WTC11 (cell line): ENCODE measurements around the gene PKD2L1. TPM values are rescaled to one million over a fixed set of nuclear protein-coding genes. Genes with fewer than 3 reads are reported as not detected.

ENCODE experiments used
- ATAC-seq: fragments of 200-7000 bp; cut with Tn5 transposase; 2 replicates; pipeline ENCODE4 v1.10.0; 2021; ENCODE audit warnings: mild to moderate bottlenecking, moderate library complexity
- CTCF ChIA-PET: fragments of 300-600 bp; sonication (Branson Sonifier 250); formaldehyde crosslinking; loops from one replicate; lab custom pipeline; 2021; ENCODE audit warnings: antibody characterized with exemption; lab: Charles Lee
- POLR2A ChIA-PET: fragments of 350-600 bp; sonication (Branson Sonifier 250); formaldehyde crosslinking; loops from one replicate; lab custom pipeline; 2021; ENCODE audit warnings: antibody characterized with exemption; lab: Charles Lee
- DNase-seq: peaks from one replicate; pipeline ENCODE4 v3.0.0; 2021; ENCODE audit warnings: low spot score
- H3K27ac Mint-ChIP-seq: 2 replicates; pipeline ENCODE4 v1.8.0; 2021; ENCODE audit warnings: mixed read lengths
- H3K27me3 Mint-ChIP-seq: 2 replicates; pipeline ENCODE4 v1.8.0; 2021; ENCODE audit warnings: low read depth, mild to moderate bottlenecking, moderate library complexity, mixed read lengths
- H3K36me3 Mint-ChIP-seq: 2 replicates; pipeline ENCODE4 v1.8.0; 2021; ENCODE audit warnings: mixed read lengths
- H3K4me1 Mint-ChIP-seq: 2 replicates; pipeline ENCODE4 v1.8.0; 2022; ENCODE audit warnings: mixed read lengths
- H3K4me3 Mint-ChIP-seq: 2 replicates; pipeline ENCODE4 v1.8.0; 2021; ENCODE audit warnings: mild to moderate bottlenecking, moderate library complexity, mixed read lengths
- H3K9me3 Mint-ChIP-seq: 2 replicates; pipeline ENCODE4 v1.8.0; 2021; ENCODE audit warnings: mixed read lengths
- ATF1 ChIP-seq: sonication (generic); formaldehyde crosslinking; IDR thresholded peaks from 2 replicates; pipeline ENCODE4 v1.8.1; 2023; ENCODE audit warnings: mild to moderate bottlenecking, moderate library complexity, missing genetic modification reagents
- CREB1 ChIP-seq: sonication (generic); formaldehyde crosslinking; IDR thresholded peaks from 2 replicates; pipeline ENCODE4 v1.8.0; 2023; ENCODE audit warnings: mild to moderate bottlenecking, missing genetic modification reagents
- E2F1 ChIP-seq: sonication (generic); formaldehyde crosslinking; IDR thresholded peaks from 2 replicates; pipeline ENCODE4 v1.8.0; 2022; ENCODE audit warnings: mild to moderate bottlenecking, missing genetic modification reagents
- ELF4 ChIP-seq: sonication (generic); formaldehyde crosslinking; IDR thresholded peaks from 2 replicates; pipeline ENCODE4 v1.8.1; 2022; ENCODE audit warnings: low read depth, mild to moderate bottlenecking, moderate library complexity, missing genetic modification reagents
- FOXP1 ChIP-seq: sonication (generic); formaldehyde crosslinking; IDR thresholded peaks from 2 replicates; pipeline ENCODE4 v1.8.0; 2022; ENCODE audit warnings: missing genetic modification reagents, mild to moderate bottlenecking, moderate library complexity, borderline replicate concordance
- JAZF1 ChIP-seq: fragments of 250-450 bp; sonication (Bioruptor Pico); IDR thresholded peaks from 2 replicates; pipeline ENCODE4 v1.9.0; 2021; ENCODE audit warnings: moderate library complexity, mild to moderate bottlenecking, inconsistent platforms
- MXD4 ChIP-seq: fragments of 250-450 bp; sonication (Bioruptor Pico); IDR thresholded peaks from 2 replicates; pipeline ENCODE4 v1.8.0; 2021; ENCODE audit warnings: mild to moderate bottlenecking, moderate library complexity, borderline replicate concordance
- NFATC4 ChIP-seq: fragments of 250-450 bp; sonication (Bioruptor Pico); IDR thresholded peaks from 2 replicates; pipeline ENCODE4 v1.9.0; 2021; ENCODE audit warnings: mild to moderate bottlenecking
- NFYB ChIP-seq: sonication (generic); formaldehyde crosslinking; conservative IDR thresholded peaks from 2 replicates; pipeline ENCODE4 v1.8.0; 2022; ENCODE audit warnings: low read depth, missing genetic modification reagents
- RELA ChIP-seq: sonication (generic); formaldehyde crosslinking; IDR thresholded peaks from 2 replicates; pipeline ENCODE4 v1.8.1; 2022; ENCODE audit warnings: missing genetic modification reagents, mild to moderate bottlenecking, borderline replicate concordance
- SMAD3 ChIP-seq: sonication (generic); formaldehyde crosslinking; IDR thresholded peaks from 2 replicates; pipeline ENCODE4 v1.8.0; 2022; ENCODE audit warnings: missing genetic modification reagents, mild to moderate bottlenecking, borderline replicate concordance
- SP1 ChIP-seq: sonication (generic); formaldehyde crosslinking; conservative IDR thresholded peaks from 2 replicates; pipeline ENCODE4 v1.8.1; 2022; ENCODE audit warnings: missing genetic modification reagents
- TCF7 ChIP-seq: sonication (generic); formaldehyde crosslinking; IDR thresholded peaks from 2 replicates; pipeline ENCODE4 v1.8.0; 2022; ENCODE audit warnings: mild to moderate bottlenecking, low read depth, missing genetic modification reagents, moderate library complexity
- ZNF396 ChIP-seq: fragments of 250-450 bp; sonication (Bioruptor Pico); IDR thresholded peaks from 2 replicates; pipeline ENCODE4 v1.8.0; 2021; ENCODE audit warnings: mild to moderate bottlenecking, moderate library complexity, borderline replicate concordance
- ZNF512 ChIP-seq: sonication (generic); formaldehyde crosslinking; IDR thresholded peaks from 2 replicates; pipeline ENCODE4 v1.8.1; 2022; ENCODE audit warnings: missing genetic modification reagents, borderline replicate concordance
- total RNA-seq: library from RNA; stranded (reverse); gene quantifications from 3 replicates; pipeline ENCODE4 v1.2.3, GENCODE V29; 2021
- TF ChIP-seq, protein P1 (sequence below): sonication (generic); formaldehyde crosslinking; IDR thresholded peaks from 2 replicates; pipeline ENCODE4 v1.8.1; 2023; ENCODE audit warnings: mild to moderate bottlenecking, missing genetic modification reagents
- TF ChIP-seq, protein P2 (sequence below): sonication (generic); formaldehyde crosslinking; IDR thresholded peaks from 2 replicates; pipeline ENCODE4 v1.8.0; 2023; ENCODE audit warnings: missing genetic modification reagents
- TF ChIP-seq, protein P3 (sequence below): sonication (generic); formaldehyde crosslinking; IDR thresholded peaks from 2 replicates; pipeline ENCODE4 v1.8.1; 2023; ENCODE audit warnings: mild to moderate bottlenecking, missing genetic modification reagents, moderate library complexity
- TF ChIP-seq, protein P4 (sequence below): sonication (generic); formaldehyde crosslinking; IDR thresholded peaks from 2 replicates; pipeline ENCODE4 v1.8.1; 2022; ENCODE audit warnings: low read depth, missing genetic modification reagents, borderline replicate concordance
- TF ChIP-seq, protein P5 (sequence below): fragments of 250-450 bp; sonication (Bioruptor Pico); IDR thresholded peaks from 2 replicates; pipeline ENCODE4 v1.9.0; 2021; ENCODE audit warnings: mild to moderate bottlenecking

PKD2L1 gene
- total RNA-seq, 1 experiment from 2014 or later = not detected

DNA sequence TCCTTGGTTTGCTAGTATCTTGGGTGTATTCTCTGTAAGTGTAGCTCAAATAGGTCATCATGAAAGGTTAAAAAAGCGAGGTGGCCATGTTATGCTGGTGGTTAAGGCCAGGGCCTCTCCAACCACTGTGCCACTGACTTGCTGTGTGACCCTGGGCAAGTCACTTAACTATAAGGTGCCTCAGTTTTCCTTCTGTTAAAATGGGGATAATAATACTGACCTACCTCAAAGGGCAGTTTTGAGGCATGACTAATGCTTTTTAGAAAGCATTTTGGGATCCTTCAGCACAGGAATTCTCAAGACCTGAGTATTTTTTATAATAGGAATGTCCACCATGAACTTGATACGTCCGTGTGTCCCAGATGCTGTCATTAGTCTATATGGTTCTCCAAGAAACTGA lies 34.1 kb upstream of the PKD2L1 start (continued):
- TF ChIP-seq ATF1 (CRISPR knock-in tag) = no peak
- TF ChIP-seq ELF4 (CRISPR knock-in tag) = no peak
- TF ChIP-seq E2F1 (CRISPR knock-in tag) = no peak
- no peak for TF ChIP-seq NFYB (CRISPR knock-in tag)
- TF ChIP-seq SP1 (CRISPR knock-in tag) = no peak
- no peak for TF ChIP-seq RELA (CRISPR knock-in tag)
- TF ChIP-seq SMAD3 (CRISPR knock-in tag) = no peak
- TF ChIP-seq ZNF396 (CRISPR knock-in tag) = no peak
- TF ChIP-seq MXD4 = no peak
- TF ChIP-seq, protein P1, sequence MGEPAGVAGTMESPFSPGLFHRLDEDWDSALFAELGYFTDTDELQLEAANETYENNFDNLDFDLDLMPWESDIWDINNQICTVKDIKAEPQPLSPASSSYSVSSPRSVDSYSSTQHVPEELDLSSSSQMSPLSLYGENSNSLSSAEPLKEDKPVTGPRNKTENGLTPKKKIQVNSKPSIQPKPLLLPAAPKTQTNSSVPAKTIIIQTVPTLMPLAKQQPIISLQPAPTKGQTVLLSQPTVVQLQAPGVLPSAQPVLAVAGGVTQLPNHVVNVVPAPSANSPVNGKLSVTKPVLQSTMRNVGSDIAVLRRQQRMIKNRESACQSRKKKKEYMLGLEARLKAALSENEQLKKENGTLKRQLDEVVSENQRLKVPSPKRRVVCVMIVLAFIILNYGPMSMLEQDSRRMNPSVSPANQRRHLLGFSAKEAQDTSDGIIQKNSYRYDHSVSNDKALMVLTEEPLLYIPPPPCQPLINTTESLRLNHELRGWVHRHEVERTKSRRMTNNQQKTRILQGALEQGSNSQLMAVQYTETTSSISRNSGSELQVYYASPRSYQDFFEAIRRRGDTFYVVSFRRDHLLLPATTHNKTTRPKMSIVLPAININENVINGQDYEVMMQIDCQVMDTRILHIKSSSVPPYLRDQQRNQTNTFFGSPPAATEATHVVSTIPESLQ = no peak
- TF ChIP-seq, protein P2, sequence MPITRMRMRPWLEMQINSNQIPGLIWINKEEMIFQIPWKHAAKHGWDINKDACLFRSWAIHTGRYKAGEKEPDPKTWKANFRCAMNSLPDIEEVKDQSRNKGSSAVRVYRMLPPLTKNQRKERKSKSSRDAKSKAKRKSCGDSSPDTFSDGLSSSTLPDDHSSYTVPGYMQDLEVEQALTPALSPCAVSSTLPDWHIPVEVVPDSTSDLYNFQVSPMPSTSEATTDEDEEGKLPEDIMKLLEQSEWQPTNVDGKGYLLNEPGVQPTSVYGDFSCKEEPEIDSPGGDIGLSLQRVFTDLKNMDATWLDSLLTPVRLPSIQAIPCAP (CRISPR knock-in tag) = no peak
- TF ChIP-seq FOXP1 (CRISPR knock-in tag) = no peak
- TF ChIP-seq, protein P3, sequence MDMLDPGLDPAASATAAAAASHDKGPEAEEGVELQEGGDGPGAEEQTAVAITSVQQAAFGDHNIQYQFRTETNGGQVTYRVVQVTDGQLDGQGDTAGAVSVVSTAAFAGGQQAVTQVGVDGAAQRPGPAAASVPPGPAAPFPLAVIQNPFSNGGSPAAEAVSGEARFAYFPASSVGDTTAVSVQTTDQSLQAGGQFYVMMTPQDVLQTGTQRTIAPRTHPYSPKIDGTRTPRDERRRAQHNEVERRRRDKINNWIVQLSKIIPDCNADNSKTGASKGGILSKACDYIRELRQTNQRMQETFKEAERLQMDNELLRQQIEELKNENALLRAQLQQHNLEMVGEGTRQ (CRISPR knock-in tag) = no peak

DNA sequence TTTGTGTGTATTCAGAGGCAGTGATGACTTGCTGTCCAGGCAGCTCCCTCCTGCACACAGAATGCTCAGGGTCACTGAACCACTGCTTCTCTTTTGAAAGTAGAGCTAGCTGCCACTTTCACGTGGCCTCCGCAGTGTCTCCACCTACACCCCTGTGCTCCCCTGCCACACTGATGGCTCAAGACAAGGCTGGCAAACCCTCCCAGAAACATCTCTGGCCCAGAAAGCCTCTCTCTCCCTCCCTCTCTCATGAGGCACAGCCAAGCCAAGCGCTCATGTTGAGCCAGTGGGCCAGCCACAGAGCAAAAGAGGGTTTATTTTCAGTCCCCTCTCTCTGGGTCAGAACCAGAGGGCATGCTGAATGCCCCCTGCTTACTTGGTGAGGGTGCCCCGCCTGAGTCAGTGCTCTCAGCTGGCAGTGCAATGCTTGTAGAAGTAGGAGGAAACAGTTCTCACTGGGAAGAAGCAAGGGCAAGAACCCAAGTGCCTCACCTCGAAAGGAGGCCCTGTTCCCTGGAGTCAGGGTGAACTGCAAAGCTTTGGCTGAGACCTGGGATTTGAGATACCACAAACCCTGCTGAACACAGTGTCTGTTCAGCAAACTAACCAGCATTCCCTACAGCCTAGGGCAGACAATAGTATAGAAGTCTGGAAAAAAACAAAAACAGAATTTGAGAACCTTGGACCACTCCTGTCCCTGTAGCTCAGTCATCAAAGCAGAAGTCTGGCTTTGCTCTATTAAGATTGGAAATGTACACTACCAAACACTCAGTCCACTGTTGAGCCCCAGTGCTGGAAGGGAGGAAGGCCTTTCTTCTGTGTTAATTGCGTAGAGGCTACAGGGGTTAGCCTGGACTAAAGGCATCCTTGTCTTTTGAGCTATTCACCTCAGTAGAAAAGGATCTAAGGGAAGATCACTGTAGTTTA lies 32.8 kb upstream of the PKD2L1 start:
- no peak overlapping the region for H3K4me3 Mint-ChIP-seq
- H3K36me3 Mint-ChIP-seq = peaks cover 47% of the 10 kb centered on the region
- H3K27ac Mint-ChIP-seq = peak overlapping the region; percentile 82
- TF ChIP-seq NFATC4 (CRISPR knock-in tag) = no peak
- TF ChIP-seq, protein P4, sequence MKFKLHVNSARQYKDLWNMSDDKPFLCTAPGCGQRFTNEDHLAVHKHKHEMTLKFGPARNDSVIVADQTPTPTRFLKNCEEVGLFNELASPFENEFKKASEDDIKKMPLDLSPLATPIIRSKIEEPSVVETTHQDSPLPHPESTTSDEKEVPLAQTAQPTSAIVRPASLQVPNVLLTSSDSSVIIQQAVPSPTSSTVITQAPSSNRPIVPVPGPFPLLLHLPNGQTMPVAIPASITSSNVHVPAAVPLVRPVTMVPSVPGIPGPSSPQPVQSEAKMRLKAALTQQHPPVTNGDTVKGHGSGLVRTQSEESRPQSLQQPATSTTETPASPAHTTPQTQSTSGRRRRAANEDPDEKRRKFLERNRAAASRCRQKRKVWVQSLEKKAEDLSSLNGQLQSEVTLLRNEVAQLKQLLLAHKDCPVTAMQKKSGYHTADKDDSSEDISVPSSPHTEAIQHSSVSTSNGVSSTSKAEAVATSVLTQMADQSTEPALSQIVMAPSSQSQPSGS (CRISPR knock-in tag) = no peak
- no peak for TF ChIP-seq JAZF1 (CRISPR knock-in tag)
- TF ChIP-seq, protein P5, sequence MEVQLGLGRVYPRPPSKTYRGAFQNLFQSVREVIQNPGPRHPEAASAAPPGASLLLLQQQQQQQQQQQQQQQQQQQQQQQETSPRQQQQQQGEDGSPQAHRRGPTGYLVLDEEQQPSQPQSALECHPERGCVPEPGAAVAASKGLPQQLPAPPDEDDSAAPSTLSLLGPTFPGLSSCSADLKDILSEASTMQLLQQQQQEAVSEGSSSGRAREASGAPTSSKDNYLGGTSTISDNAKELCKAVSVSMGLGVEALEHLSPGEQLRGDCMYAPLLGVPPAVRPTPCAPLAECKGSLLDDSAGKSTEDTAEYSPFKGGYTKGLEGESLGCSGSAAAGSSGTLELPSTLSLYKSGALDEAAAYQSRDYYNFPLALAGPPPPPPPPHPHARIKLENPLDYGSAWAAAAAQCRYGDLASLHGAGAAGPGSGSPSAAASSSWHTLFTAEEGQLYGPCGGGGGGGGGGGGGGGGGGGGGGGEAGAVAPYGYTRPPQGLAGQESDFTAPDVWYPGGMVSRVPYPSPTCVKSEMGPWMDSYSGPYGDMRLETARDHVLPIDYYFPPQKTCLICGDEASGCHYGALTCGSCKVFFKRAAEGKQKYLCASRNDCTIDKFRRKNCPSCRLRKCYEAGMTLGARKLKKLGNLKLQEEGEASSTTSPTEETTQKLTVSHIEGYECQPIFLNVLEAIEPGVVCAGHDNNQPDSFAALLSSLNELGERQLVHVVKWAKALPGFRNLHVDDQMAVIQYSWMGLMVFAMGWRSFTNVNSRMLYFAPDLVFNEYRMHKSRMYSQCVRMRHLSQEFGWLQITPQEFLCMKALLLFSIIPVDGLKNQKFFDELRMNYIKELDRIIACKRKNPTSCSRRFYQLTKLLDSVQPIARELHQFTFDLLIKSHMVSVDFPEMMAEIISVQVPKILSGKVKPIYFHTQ (CRISPR knock-in tag) = no peak
- no peak for TF ChIP-seq ZNF512 (CRISPR knock-in tag)
- no peak for TF ChIP-seq TCF7 (CRISPR knock-in tag)
- TF ChIP-seq CREB1 (CRISPR knock-in tag) = no peak
- TF ChIP-seq, all 79 proteins: peak for 0
- DNase-seq (no peak), ATAC-seq (no peak)
- Mint-ChIP-seq H3K27me3 (no peaks in the 10 kb centered on the region), H3K9me3 (no peaks in the 10 kb centered on the region), H3K4me1 (peaks cover 33% of the 10 kb centered on the region)
- ChIA-PET CTCF (interaction anchor here (1.0 kb wide), 1 partner anchor 156 kb away, joined by 3 read pairs; no protein-coding TSS in a partner anchor), POLR2A (interaction anchor here (1.2 to 1.8 kb wide), 3 partner anchors 10 to 16 kb away, joined by 4 to 7 read pairs (median 5); partner anchors contain the start of gene SCD)
